ENCODE data around the gene NOL6. TPM values are rescaled to one million over a fixed set of nuclear protein-coding genes. Genes with fewer than 3 reads are reported as not detected.

NOL6 gene
- total and polyA plus RNA-seq, 2 of the 13 experiments (the other 11 are each of a cell fraction or from before 2014, with no cell fraction given) = 17.0 to 30.2 TPM

- TF ChIP-seq ZNF362 (CRISPR knock-in tag; IDR thresholded peaks at IDR 0.05; ENCODE audit: borderline replicate concordance) (no peak), NR3C1 (CRISPR knock-in tag; IDR thresholded peaks at IDR 0.05) (no peak), TCF12 (IDR thresholded peaks at IDR 0.05) (no peak), TCF12 (CRISPR knock-in tag; IDR thresholded peaks at IDR 0.05) (no peak), ZFP91 (CRISPR knock-in tag; IDR thresholded peaks at IDR 0.05; ENCODE audit: borderline replicate concordance) (peak; percentile 42; the same call in 1 of the 2 replicates), ISX (CRISPR knock-in tag; conservative IDR thresholded peaks at IDR 0.05) (no peak), NR2F6 (IDR thresholded peaks at IDR 0.05) (no peak), NR2F6 (CRISPR knock-in tag; IDR thresholded peaks at IDR 0.05) (0 out of 2 replicates have a peak, but pooled peaks have one; percentile 25), ZNF44 (CRISPR knock-in tag; IDR thresholded peaks at IDR 0.05) (no peak), TGIF2 (CRISPR knock-in tag; IDR thresholded peaks at IDR 0.05) (no peak), TBX3 (IDR thresholded peaks at IDR 0.05; ENCODE audit: borderline replicate concordance) (no peak), STAG1 (CRISPR knock-in tag; IDR thresholded peaks at IDR 0.05) (peak; percentile 80), MZF1 (CRISPR knock-in tag; IDR thresholded peaks at IDR 0.05; ENCODE audit: borderline replicate concordance) (no peak), ZXDC (CRISPR knock-in tag; IDR thresholded peaks at IDR 0.05) (no peak)
- TF ChIP-seq, protein P1, sequence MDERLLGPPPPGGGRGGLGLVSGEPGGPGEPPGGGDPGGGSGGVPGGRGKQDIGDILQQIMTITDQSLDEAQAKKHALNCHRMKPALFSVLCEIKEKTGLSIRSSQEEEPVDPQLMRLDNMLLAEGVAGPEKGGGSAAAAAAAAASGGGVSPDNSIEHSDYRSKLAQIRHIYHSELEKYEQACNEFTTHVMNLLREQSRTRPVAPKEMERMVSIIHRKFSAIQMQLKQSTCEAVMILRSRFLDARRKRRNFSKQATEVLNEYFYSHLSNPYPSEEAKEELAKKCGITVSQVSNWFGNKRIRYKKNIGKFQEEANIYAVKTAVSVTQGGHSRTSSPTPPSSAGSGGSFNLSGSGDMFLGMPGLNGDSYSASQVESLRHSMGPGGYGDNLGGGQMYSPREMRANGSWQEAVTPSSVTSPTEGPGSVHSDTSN (CRISPR knock-in tag; IDR thresholded peaks at IDR 0.05) = no peak
- TF ChIP-seq, protein P2, sequence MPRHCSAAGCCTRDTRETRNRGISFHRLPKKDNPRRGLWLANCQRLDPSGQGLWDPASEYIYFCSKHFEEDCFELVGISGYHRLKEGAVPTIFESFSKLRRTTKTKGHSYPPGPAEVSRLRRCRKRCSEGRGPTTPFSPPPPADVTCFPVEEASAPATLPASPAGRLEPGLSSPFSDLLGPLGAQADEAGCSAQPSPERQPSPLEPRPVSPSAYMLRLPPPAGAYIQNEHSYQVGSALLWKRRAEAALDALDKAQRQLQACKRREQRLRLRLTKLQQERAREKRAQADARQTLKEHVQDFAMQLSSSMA (CRISPR knock-in tag; IDR thresholded peaks at IDR 0.05) = no peak
- TF ChIP-seq, protein P3, sequence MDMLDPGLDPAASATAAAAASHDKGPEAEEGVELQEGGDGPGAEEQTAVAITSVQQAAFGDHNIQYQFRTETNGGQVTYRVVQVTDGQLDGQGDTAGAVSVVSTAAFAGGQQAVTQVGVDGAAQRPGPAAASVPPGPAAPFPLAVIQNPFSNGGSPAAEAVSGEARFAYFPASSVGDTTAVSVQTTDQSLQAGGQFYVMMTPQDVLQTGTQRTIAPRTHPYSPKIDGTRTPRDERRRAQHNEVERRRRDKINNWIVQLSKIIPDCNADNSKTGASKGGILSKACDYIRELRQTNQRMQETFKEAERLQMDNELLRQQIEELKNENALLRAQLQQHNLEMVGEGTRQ (IDR thresholded peaks at IDR 0.05; ENCODE audit: low read depth, low read length) = no peak
- TF ChIP-seq, protein P3 (CRISPR knock-in tag; IDR thresholded peaks at IDR 0.05; ENCODE audit: borderline replicate concordance) = no peak
- TF ChIP-seq, protein P4, sequence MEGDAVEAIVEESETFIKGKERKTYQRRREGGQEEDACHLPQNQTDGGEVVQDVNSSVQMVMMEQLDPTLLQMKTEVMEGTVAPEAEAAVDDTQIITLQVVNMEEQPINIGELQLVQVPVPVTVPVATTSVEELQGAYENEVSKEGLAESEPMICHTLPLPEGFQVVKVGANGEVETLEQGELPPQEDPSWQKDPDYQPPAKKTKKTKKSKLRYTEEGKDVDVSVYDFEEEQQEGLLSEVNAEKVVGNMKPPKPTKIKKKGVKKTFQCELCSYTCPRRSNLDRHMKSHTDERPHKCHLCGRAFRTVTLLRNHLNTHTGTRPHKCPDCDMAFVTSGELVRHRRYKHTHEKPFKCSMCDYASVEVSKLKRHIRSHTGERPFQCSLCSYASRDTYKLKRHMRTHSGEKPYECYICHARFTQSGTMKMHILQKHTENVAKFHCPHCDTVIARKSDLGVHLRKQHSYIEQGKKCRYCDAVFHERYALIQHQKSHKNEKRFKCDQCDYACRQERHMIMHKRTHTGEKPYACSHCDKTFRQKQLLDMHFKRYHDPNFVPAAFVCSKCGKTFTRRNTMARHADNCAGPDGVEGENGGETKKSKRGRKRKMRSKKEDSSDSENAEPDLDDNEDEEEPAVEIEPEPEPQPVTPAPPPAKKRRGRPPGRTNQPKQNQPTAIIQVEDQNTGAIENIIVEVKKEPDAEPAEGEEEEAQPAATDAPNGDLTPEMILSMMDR (CRISPR knock-in tag; IDR thresholded peaks at IDR 0.05) = peak; percentile 93
Measured at GRCh38 chr9:33452828-33453271, 20.9 kb downstream of the NOL6 start (continued).

Measured in HepG2 (cell line).